Regular cardiac myocyte (primary cell): Measurements from ENCODE around the gene CIC. TPM values are rescaled to one million over a fixed set of nuclear protein-coding genes. Genes with fewer than 3 reads are reported as not detected.

Experiments used
- total RNA-seq: library from RNA; depleted of rRNA; stranded (reverse); fragments of >200 nt; gene quantifications from 2 replicates; pipeline ENCODE4 v1.2.3, GENCODE V29; 2014

Gene CIC
- 14.2 and 17.2 TPM in 2 replicates for total RNA-seq

DNA sequence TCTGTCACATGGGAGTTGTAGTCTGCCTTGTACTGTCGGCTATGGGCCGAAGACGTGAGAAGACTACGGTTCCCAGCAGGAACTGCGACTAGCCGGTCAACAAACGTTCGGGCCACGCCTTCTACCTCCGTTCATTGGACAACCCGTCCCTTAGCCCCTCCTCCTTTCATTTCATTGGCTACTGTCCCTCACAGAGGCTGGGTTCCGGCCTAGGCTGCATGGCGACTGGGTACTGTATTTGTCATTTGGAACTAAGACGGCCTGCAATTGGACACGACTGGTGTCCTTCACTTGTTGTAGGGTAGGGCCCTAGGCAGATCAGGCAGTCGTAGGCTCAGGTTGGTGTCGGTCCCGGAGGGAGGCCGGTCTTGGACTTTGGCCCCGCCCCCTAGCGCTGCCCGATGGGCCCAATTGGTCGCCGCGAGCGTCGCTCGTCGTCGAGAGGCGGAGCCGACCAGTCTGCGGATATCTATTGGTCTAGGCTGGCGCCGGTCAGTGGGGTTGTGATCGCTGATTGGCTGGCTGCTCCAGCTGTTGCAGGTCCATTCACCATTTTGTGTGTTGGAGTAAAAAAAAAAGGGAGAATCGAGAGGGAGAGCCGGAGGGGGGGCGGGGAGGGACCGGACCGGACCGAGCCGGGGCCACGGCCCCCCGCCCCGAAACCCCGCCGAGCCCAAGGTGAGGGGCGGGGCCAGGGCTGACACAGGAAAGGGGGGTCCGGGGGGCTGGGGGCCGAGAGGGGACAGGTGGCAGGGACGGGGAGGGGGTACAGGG is at the start of gene CIC:
TSS of gene CIC (plus strand) at position 549 of the 774 bp plus-strand sequence. CDS start 2,532 bp downstream, outside the sequence.

DNA sequence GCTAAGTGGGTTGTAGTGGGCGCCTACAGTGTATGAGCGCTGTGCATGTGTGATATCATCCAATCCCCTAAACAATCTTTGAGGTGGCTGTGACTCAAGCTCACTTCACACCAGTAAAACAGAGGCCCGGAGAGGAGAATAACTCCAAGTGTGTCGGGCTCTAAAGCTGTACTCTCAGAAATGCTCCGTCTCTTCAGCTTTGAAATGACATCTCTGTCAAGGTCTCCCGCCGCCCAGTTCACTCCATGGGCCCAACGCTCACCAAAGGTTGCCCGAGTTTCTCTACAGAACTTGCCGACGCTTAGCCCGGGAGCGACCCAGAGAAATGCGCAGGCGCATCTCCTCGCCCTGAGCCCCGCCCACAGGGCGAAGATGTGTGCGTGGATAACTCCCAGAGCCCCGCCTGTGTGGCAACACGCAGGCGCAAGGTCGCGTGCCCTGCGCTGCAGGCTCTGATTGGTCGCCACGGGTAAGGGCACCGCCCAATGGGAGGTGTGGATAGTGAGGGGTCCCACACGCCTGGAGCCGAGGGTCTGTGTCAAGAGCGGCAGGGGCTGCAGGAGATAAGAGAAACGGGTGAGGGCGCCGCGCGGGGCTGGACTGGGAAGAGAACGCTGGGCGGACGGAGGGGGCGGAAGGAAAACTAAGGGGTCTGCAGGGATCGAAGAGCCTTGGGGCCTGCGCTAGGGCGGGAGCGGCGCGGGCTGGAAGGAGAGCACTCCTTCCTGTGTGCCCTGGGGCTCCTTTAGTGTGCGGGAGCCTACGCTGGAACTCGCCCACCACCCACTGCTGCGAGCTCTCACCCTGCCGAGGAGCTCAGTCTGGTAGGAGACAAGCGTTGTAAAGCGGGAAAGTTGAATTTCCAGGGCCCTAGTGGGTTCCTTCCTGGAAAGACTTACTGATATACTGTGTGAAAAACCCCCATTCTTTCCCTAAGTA is 49.0 kb upstream of the CIC start, which contains the start of gene ZNF526:
TSS of gene ZNF526 (plus strand) at position 501 of the 939 bp plus-strand sequence. CDS start 4,092 bp downstream, outside the sequence.

DNA sequence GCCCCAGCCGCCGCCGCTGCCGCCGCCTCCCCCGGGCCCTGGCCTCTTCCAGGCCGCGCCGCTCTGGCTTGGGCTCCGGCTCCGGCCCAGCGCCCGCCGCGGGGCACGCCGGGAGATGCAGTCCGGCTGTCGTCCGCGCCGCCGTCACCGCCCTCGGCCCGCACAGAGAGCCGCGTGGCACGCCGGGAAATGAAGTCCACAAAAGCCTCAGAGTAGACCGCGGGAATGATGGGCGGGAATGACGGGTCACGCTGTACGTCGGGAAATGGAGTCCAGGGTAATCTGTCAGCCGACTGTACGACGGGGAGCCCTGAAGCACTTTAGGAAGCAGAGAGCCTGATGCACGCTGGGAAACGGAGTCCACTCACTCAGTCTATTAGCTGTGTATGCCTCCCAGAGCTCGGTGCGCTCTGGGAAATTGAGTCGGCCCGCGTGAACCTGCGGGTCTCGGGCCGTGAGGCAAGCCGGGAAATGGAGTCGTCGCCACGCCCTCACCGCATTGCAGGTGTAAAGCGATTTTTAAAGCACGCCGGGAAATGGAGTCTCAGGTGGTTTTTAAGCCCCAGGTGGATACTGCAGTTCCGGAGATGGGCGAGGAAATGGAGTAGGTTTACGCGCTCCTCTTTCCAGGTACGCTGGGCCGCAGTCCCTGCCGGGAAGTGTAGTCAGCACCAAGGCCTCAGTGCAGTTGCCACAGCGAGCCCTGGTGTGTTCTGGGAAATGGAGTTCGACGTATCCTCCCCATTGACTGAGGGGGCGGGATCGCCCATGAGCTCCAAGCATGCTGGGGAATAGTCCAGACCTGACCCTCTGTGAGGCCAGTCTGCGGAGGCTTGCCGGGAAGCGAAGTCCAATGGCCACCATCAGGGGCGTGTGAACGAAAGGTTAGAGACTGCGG is 26.3 kb upstream of the CIC start, which contains the start of gene GSK3A:
TSS of gene GSK3A (minus strand) at position 91 of the 898 bp plus-strand sequence. CDS start 137 bp downstream, outside the sequence.

DNA sequence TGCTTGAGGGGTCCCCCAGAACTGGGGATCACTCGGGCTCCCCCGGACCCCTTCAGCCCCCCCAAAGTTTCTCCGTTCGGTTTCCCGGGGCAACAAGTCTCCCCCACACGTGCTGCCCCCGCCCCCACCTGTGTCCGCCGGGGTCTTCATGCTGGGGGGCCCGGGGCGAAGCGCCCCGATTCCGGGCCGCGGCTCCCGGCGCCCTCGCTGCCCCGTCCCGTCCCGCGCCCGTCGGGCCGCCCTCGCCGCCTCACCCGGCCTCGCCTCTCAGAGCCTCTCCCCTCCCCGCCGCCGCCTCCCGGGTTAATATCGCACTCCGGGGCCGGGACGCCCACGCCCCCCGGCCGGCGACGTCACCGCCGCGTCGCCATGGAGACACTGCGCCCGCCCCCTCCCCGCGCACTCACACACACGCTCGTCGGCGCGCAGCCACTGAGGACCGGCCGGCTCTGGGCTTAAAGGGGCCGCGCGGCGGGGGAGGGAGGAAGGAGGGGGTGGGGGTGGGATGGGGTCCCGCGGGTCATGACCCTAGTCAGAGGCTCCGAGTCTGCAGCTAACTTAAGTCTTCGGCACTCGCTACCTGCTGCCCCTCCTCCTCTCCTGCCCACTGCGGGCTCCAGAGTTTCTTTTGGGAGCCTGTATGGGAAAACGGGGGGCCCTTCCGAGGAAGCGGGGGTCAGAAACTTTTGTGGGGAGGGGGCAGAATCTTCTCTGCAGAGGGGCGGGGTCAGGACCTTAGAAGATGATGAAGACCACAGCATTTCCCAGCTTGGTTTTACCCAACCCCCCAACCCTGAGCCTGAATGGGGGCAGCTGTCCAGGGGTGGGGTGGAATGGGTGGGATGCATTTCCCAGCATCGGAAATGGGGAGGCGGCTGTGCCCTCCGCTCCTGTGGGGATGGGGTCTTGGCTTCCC is 13.9 kb upstream of the CIC start, which contains the start of gene ERF:
TSS of gene ERF (minus strand) at position 279 of the 916 bp plus-strand sequence. CDS start at position 150, 129 bp downstream.

DNA sequence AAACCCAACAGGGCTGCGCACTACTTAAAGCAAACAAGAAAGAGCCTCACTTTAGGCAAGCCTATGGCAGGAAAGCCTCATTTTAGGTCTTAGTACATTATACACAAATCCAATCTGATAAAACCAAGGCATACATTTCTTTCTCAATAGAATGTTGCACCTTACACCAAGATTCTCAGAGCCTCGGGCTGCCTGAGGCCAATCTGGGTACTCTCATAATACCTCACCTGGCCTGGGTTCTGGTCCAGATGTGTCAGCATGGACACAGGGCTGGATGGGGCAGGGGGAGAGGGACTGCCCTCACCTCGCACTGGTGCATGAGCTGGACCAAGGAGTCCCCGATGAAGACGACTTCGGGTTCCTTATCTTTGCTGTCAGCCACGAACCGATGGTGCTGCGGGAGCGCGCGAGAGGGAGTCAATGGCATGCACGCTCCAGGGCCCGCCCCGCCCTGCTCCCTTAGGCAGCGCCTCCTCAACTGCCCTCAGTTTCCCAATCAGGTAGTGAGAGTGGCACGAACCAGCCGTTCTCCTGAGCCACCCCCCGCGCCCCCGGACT is 32.7 kb downstream of the CIC start, which contains the start of gene PRR19:
TSS of gene PRR19 (plus strand) at position 487 of the 558 bp plus-strand sequence. CDS start 7,453 bp downstream, outside the sequence.

DNA sequence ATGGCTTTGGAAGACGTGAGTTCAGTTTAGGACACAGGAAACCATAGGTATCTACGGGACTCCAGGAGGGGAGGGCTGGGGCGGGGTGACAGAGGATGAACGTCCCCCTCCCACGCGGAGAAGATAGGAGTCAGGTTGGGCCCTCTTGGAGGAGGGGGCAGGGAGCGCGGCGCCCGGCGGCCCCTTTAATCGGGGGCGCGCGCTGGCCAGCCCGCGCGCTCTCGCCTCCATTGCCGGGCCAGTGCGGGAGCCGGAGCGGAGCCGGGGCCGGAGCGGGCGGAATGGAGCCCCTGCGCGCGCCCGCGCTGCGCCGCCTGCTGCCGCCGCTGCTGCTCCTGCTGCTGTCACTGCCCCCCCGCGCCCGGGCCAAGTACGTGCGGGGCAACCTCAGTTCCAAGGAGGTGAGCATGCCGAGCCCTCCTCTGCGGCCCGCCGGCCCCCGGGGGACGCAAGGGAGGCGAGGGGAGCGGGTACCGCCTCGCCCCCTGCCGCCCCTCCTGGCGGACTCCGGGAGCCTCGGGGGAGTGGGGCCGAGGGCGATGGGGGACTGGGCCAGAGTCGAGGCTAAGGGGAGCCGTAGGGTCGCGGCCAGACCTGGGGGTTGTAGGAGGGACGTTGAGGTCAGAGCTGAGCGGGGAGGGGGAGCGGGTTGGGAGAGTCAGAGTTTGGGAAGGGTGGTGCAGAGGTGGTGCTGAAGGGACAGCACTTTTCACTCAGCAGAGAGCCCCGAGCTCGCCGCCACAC is 44.2 kb downstream of the CIC start, which contains the start of gene TMEM145:
TSS of gene TMEM145 (plus strand) at position 214 of the 744 bp plus-strand sequence. CDS start at position 282, 68 bp downstream.

DNA sequence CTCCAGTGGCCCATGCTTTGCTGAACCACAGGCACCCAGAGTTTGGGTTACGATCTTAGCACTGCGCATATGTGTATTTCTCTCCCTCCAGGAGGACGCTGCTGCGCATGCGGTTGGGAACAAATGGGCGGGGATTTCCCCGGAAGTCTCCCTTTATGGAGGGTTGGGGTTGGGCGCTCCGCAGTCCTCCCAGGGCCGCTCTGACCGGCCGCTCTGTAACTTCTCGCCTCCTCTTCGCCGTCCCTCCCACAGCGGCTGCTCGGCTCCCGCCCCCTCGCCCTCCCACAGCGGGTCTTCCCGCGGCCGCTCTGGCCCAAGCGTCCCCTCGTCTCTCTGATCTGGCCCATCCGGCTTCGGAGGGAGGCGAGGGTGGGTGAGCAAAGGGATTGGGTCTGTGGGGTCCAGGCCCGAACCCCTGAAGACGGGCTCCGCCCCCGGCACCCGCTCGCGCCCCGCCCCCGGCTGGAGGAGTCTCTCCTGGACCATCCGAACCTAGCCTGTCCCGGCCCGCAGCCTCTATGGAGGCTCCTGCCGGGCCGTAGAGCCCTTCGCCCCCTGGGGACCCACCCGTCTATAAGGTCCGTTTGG is 56.4 kb downstream of the CIC start, which contains the start of gene MEGF8:
TSS of gene MEGF8 (plus strand) at position 328 of the 588 bp plus-strand sequence. CDS start 609 bp downstream, outside the sequence.

Other genes with a start within 250 kb of the CIC start
- gene GRIK5, start 199.0 kb upstream of the CIC start, total RNA-seq: 0.19 and 0.28 TPM in 2 replicates
- 7.6 and 12.7 TPM in 2 replicates for gene ZNF574, start 193.1 kb upstream of the CIC start, total RNA-seq
- gene POU2F2, start 136.8 kb upstream of the CIC start, total RNA-seq: 0.19 and 0.56 TPM in 2 replicates
- 18.2 and 26.5 TPM in 2 replicates for gene DEDD2, start 51.6 kb upstream of the CIC start, total RNA-seq
- gene ZNF526, start 48.9 kb upstream of the CIC start, total RNA-seq: 7.6 and 10.4 TPM in 2 replicates
- gene GSK3A, start 26.6 kb upstream of the CIC start, total RNA-seq: 9.9 and 15.1 TPM in 2 replicates
- 18.6 and 23.2 TPM in 2 replicates for gene ERF, start 14.1 kb upstream of the CIC start, total RNA-seq
- 0.19 and 0.28 TPM in 2 replicates for gene PRR19, start 32.9 kb downstream of the CIC start, total RNA-seq
- 6.2 and 26.1 TPM in 2 replicates for gene PAFAH1B3, start 33.4 kb downstream of the CIC start, total RNA-seq
- gene TMEM145, start 44.1 kb downstream of the CIC start, total RNA-seq: under 0.01 TPM in 1 of 2 replicates, not detected in the other
- gene MEGF8, start 56.4 kb downstream of the CIC start, total RNA-seq: 15.7 and 24.2 TPM in 2 replicates
- not detected in 2 replicates for gene CNFN, start 121.0 kb downstream of the CIC start, total RNA-seq
- 1.4 and 4.2 TPM in 2 replicates for gene LIPE, start 158.1 kb downstream of the CIC start, total RNA-seq
- not detected in 2 replicates for gene CXCL17, start 173.7 kb downstream of the CIC start, total RNA-seq